Right forelimb (tissue), 1 donor: Measurements from ENCODE around the gene KLHL4.
"Not testable (repeated sequence)": the region's sequence is repeated elsewhere in the genome, so short reads cannot be mapped to it uniquely, and the experiment has no call there.

Experiments
- DNase-seq: peaks from one replicate; pipeline ENCODE4 v3.0.0-alpha.2; 2018

KLHL4 gene, protein sequence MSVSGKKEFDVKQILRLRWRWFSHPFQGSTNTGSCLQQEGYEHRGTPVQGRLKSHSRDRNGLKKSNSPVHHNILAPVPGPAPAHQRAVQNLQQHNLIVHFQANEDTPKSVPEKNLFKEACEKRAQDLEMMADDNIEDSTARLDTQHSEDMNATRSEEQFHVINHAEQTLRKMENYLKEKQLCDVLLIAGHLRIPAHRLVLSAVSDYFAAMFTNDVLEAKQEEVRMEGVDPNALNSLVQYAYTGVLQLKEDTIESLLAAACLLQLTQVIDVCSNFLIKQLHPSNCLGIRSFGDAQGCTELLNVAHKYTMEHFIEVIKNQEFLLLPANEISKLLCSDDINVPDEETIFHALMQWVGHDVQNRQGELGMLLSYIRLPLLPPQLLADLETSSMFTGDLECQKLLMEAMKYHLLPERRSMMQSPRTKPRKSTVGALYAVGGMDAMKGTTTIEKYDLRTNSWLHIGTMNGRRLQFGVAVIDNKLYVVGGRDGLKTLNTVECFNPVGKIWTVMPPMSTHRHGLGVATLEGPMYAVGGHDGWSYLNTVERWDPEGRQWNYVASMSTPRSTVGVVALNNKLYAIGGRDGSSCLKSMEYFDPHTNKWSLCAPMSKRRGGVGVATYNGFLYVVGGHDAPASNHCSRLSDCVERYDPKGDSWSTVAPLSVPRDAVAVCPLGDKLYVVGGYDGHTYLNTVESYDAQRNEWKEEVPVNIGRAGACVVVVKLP

DNA sequence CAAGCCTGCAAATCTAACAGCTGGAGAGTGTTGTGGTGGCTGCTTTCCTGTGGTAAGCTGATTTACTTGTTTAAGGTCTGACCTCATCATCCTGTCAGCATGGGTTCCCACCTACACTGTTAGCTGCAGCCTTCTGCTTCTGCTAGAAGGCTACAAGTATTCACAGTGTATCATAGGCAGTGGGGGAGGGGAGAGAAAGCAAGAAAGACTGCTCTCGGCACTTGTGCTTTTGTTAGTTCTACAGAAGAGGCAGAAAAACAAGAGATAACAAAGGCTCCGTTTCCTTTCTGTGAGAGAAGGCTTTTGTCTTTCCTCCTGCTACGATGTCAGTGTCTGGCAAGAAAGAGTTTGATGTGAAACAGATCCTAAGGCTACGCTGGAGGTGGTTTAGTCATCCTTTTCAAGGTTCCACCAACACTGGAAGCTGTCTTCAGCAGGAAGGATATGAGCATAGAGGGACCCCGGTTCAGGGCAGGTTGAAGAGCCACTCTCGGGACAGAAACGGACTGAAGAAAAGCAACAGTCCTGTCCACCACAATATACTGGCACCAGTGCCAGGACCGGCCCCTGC is at the start of gene KLHL4:
TSS of gene KLHL4 (plus strand) at position 232 of the 571 bp plus-strand sequence. CDS start at position 324, 92 bp downstream.
- DNase-seq, result peak; percentile 48

DNA sequence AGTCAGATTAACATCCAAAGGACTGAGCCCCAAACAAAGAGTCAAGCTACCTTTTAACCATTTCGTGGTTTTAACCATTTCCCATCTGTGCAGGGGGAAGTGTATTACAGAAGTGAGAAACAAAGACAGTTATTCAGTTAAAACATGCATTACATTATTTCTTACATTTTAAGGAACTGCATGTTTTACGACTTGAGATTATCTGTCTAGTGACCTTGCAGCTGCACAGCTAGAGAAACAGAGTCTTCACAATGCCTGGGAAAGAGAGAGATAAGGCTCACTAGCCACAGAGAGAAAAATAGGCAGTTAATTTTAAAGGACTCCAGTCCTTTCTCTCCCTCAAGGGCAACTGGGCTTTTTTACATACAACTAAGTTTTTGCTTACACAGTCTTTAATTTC is 48.7 kb upstream of the KLHL4 start:
- DNase-seq, result no peak

DNA sequence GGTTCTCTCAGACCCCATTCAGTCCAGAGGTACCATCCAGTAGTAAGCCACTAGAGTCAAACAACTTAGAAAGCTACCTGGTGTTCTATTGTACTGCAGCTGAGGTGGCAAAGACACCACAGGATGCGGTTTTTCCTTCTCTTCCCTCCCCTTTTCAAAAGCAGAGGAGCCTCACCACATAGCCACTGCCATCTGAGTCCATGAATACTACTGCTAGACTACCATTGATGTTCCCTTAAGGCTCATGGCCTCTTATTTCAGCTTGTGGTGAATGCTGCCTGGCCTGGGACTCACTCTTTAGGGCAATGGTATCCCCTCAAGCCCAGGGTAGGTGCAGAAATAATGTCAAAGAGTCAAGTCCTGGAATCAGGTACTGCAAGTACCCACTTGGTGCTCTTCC is 41.8 kb upstream of the KLHL4 start:
- DNase-seq, result no peak

DNA sequence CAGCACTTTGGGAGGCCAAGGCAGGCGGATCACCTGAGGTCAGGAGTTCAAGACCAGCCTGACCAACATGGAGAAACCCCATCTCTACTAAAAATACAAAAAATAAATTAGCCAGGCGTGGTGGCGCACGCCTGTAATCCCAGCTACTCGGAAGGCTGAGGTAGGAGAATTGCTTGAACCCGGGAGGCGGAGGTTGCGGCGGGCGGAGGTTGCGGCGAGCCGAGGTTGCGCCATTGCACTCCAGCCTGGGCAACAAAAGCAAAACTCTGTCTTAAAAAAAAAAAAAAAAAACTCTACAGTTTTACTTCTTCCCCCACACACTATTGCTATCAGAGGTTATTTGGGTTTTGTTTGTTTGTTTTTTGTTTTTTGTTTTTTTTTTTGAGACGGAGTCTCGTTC is 38.9 kb upstream of the KLHL4 start:
- DNase-seq, result not testable (repeated sequence)

DNA sequence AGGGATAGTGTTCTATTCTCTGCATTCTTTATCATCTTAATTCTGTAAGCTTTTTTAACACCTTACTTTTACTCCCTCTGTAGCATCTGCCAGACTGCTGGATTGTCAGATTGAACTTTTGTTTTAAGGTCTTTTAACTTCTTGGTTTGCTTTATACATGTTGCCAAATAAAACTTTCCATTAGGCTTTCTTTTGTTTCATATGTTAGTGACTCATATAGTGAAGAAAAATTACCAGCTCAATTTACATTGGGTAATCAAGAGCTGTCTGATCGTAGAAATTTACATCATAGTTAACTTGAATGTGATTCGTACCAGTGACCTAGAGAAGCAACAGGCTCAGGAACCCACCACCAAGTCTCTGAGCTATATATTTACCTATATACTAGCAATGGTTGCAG is 28.5 kb upstream of the KLHL4 start:
- no peak for DNase-seq

DNA sequence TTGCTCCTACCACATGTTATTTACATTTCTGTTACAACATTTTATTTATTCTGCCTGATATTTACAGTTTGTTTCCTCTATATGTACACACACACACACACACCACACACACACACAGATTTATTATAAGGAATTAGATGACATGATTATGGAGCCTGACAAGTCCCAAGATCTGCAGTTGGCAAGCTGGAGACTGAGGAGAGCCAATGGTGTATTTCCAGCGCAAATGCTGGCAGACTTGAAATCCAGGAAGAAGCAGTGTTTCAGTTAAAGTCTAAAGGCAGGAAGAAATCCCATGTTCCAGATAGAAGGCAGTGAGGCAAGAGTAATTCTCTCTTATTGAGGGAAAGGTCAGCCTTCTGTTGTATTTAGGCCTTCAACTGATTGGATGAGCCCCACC is 1.8 kb upstream of the KLHL4 start:
- DNase-seq, result no peak

DNA sequence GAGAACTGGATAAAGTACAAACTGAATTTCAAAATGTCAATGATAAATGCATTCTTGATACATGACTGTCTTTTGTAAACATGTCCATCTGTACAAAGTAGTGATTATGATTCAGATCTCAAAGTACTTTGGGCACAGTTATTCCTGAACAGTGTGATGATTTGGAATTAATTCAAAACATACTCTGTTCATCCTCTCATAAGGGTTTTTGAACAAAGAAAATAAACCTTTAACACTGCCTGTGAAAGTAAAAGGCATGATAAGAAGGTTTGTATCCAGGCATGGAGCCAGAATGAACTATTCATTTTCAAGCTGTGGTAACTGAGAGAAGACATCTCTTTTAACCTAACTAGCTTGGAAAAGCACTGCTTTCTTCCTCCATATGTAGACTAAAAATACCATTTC is 883 bp upstream of the KLHL4 start:
- no peak for DNase-seq

DNA sequence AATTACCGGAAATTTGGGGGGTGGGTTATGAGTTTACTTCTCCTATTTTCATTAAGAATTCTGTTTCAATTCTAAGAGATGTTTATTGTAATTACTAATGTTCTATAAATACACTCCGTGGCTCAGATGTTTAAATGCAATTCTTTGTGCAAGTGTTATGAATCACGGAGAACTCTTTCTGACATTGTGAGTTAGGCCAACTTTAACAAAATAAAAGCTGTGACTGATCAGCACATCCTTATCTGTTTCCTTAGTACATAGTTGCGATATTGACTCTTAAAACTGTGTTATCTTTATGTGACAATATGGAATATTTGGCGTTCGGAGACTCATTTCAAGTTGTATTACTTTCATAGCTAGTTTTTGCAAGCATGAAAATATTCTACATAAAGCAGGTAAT is 902 bp downstream of the KLHL4 start:
- DNase-seq, result no peak

DNA sequence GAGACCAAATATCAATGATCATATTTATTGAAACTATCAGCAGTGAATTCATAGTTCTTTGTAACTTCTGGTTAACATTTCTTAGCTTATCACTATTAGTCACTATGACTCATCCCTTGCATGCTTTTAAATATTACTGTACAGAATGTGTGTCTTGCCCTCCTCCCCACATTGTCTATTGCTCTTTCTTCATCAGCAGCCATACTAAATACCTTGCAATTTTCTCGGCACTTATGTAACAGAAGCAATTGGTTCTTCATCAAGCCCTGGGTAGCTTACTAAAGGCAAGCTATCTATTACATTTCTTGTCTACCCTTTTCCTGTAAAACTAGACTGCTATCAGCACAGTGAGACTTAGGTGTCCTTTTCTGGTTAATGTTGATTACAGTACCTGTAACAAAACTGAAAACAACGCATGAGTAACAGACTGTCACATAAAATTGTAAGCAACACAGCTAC is 8.2 kb downstream of the KLHL4 start:
- no peak for DNase-seq

DNA sequence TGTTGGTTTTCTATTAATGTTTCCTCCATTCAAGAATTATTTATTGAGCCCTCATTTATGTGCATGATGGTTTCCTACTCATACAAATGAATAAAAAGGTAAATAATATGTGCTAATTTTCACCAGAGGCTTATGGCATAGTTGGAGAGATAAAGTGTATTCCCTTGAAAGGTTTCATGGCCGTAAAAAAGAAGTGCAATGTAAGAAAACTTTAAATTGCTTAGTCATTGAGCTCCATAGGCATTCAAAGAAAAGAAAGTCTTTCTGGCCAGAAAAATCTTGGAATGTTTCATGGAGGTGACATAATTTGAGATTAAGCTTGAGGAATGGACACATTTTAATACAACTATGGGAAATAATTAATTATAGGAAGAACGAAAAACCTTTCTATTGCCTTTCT is 8.7 kb downstream of the KLHL4 start:
- no peak for DNase-seq

DNA sequence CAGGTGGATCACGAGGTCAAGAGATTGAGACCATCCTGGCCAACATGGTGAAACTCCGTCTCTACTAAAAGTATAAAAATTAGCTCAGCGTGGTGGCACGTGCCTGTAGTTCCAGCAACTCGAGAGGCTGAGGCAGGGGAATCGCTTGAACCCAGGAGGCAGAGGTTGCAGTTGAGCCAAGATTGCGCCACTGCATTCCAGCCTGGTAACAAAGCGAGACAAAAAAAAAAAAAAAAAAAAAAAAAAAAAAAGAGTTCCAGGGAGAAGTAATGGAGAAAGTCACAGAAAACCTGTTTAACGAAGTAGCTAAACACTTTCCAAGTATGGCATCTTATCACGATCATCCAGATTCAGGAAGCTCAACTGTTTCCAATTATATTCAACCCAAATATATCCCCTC is 10.9 kb downstream of the KLHL4 start:
- DNase-seq, result no peak

DNA sequence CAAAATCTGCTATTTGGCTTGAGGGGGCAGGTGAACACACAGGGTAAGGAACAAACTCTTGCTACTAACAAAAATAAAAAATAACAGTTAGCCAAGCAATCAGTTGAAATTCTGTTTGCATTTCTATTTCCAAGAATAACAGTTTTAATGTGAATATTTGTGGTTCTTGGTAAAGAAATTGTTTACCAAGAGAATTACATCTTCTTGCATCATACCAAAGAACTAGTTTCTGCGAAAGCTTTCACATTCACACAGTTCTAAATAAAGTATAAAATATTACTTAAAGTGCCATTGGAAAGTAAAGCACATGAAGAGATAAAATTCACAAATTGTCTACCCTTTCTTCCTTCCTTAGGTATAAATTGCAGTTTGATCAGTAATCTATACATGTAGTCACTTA is 54.4 kb downstream of the KLHL4 start:
- DNase-seq, result no peak

DNA sequence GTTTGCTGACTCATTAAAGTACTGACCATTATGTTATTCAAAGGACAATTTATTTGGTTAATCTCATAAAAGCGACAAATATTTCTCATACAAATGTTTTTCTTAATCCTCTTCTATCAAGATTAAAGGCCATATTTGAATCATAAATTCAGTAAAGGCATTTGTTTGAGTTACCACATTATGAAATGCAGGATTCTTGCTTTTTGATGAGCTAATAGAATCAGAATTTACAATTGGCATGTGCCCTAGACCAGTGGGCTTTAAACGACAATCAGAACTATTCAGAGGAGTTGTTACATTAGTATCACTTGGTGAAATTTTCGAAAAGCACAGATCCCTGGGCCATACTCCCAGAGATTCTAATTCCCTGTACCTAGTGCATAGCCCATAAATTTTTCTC is 55.3 kb downstream of the KLHL4 start:
- no peak for DNase-seq

DNA sequence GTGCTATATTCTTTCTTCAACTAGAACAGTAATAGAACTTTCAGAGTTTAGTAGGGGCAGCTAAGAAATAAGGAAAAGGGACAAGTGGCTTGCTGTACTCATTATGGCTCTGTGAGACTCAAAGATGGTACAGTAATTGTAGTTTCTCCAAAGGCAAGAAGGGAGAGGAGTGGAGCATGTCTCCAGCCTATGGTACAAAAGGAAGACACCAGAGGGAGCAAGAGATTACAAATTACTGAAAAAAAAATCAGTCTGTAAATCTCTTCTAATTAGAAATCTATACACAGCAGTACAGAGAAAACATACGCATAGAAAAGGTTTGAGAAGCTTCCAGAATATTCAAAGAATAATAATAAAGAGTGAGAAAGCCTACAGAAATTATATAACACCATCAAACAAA is 61.4 kb downstream of the KLHL4 start:
- DNase-seq, result no peak

DNA sequence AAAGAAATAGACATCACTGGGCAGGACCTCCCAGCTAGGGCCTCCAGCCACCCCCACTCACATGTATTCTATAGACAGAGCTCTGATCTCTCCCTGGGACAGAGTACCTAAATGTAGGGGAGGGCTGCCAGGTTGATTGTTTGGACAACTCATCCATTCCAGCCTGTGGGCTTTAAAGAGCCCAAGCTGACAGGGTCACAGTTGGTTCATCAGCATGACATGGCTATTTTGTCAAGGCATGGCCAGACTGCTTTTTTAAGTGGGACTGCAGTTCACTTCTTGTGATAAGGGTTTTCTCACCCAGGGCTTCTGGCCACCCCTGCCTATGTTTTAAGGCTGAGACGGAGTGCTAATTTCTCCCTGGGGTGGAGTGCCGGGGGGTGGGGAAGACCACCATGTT is 63.3 kb downstream of the KLHL4 start:
- DNase-seq, result no peak

DNA sequence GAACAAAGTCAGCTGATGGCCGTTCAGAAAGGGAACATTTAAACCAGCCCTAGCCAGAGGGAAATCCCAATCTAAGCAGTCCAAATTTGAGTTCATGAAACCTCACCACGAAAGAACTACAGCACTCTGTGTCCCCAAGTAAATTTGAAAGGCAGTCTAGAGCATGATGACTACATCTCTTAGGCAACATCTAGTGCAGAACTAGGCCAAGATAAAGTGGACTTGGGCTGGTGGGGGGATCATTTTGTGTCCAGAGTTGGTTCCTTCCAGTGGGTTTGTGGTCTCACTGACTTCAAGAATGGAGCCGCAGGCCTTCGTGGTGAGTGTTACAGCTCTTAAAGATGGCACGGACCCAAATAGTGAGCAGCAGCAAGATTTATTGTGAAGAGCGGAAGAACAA is 64.9 kb downstream of the KLHL4 start:
- DNase-seq, result no peak

DNA sequence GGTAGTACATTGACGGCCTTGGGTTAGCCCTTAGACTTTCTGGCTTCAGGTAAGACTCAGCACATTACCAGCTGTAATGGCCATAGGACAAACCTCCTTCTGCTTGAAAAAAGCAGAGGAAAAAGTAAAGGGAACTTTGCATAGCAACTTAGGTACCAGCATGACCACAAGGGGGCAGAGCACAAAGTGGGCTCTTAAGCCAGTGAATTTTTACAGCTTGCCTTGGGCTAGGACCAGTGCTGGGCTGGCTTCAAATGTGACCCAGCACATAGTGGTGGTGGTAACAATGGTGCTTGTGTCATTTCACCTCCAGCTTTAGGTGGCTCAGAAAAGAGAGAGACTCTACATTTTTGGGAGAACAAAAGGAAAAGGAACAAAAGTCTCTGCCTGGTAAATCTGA is 66.1 kb downstream of the KLHL4 start:
- DNase-seq, result no peak

DNA sequence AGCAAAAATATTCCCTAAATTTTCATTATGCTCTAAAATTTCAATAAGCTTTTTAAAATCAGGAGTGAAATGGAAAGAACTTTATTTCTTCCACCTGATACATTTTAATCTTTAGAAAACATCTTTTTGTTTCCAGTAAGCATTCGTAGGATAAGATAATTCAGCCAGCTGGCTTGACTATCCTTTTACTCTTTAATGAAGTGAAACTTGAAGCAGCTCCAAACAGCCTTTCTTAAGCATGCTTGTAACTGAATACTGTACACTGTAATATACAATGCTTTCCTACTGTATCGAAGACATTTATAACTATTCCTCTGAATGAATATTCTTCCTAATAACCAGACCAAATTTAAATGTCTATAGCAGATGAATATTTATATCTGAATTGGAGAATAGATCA is 98.8 kb downstream of the KLHL4 start:
- no peak for DNase-seq

DNA sequence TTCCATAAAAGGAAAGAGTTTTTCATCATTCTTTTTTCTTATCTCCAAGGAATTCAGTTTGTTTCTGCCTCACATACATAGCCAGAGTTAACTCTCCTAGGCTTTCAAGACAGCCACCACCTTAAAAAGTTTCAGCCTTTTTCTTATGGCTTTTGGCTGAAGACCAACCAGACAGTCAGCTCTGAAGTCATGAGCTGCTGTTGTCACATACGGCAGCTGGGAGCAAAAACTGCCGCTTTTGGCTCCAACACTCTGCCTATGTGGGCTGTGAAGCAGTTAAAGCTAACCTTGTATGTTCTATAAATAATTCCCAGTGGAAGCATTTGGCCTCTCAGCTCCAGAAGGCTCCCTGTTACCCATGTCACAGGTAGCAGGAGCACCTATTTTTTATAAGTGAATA is 104.1 kb downstream of the KLHL4 start:
- DNase-seq, result peak; percentile 42

DNA sequence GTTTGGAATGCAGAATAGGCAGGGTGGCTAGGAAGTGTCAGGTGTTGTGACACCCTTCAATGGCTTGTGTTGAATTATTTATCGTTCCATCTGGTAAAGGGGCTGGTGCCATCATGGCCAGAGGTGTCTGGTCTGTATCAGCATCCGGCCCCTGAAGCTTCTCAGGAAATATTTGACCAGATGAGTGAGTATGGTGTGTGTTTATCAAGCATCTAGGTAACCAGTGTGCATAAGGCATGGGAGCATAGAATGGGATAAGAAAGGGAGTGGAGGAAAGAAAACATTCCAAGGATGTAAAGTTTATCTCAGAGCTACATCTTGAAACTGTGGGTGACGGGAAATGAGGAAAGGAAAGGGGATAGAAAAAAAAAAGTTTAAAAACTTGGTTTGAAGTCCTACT is 109.4 kb downstream of the KLHL4 start:
- no peak for DNase-seq

DNA sequence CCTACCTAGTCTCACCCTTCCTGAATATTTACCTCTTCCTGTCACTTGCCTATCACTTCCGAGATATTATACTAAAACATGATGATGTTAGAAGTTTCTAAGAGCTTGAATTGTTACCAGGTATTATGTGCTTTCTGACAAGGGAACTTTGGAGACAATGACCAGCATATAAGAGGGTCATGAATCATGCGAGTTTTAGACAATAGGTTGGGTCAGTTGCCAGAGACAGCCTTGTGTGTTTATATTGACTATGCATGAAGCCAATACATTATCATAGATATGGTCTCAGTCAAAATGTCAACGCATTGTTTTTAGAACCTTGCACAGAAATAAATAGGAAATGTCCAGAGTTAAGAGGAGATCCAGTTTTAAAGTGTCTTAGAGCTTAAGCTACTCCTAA is 116.8 kb downstream of the KLHL4 start:
- DNase-seq, result no peak

DNA sequence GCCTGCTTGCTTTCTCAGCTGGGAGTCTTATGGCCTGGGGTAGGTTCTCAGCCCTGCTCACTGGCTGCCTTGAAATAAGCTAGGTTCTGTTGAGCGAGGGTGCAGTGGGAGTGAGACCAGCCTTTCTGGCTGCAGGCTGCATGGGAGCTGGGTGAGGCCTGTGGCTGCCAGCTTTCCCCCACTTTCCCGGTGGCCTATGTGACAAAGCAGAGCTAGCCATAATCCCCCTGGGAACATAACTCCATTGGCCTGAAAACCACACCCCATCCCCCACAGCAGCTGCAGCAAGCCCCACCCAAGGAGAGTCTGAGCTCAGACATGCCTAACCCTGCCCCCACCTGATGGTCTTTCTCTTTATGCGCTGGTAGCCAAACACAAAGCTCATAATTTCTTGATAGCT is 118.9 kb downstream of the KLHL4 start:
- no peak for DNase-seq

DNA sequence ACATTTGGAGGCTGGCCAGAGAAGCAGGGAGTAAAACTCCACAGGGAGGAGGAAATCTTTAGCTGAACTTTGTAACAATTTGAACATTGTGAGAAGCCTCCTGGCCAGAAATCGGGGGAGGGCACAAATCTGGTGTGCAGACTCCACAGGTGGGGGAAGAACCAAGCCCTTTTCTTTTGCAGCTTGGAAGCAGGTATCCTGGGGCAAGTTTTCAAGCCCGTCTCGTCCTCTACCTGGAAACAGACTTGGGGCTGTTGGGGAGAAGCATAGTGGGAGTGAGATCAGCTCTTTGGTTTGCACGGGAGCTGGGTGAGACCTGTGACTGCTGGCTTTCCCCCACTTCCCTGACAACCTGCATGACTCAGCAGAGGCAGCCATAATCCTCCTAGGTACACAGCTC is 123.8 kb downstream of the KLHL4 start:
- not testable (repeated sequence) for DNase-seq

DNA sequence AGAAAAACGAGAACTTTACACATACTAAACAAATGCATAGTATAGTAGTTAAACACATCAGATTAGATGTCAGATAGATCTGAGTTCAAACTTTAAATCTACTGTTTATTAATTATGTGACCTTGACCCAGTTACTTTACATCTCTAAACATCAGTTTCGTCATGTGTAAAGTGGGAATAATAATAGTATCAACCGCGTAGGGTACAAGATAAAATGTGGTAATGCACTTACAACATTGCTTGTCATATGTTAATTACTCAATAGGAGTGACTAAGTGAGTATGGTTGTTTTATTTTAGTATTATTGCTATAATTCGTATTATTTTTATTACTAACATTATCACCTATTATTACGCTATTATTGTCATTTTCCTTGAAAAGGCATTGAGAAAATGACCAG is 144.2 kb downstream of the KLHL4 start:
- DNase-seq, result no peak
